Measurements from ENCODE around the gene LRBA.

DNA sequence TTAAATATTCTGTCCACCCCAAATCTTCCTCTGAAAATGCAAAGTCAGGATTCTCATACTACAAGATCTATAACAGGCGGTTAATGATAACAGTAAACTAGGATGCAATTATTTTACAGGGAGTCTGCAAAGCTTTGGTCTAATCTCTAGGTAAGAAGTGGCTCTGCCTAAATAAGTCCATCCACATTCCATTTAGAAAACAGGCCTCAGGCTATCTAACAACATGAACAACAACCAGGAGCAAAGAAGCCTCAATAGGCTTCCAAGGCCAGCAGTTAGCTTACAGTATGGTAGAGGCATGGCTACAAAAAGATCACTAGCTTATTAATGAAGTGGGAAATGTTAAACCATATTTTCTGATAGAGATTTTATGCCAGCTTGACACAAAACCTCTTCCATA lies 426.8 kb downstream of the LRBA start:
- TF ChIP-seq POLR2A (IDR thresholded peaks at IDR 0.05) (no peak), CTCF (IDR thresholded peaks at IDR 0.05) (no peak)

Measured in ovary (tissue), 3 donors.